Stomach (tissue), 9 donors: ENCODE measurements around the gene OR51T1. TPM values are rescaled to one million over a fixed set of nuclear protein-coding genes. Genes with fewer than 3 reads are reported as not detected.

Source experiments
- DNase-seq, 2 donors: peaks; one replicate each; pipeline versions ENCODE4 v3.0.0 to v3.0.0-alpha.2; 2013 to 2019
- H3K27ac ChIP-seq, 5 donors: fragments of 200-600 bp in 4 of 5; sonication (generic) in 4 of 5; one replicate each; pipeline ENCODE4 v1.5.1; 2013 to 2019; ENCODE audit warnings: mild to moderate bottlenecking in 1 of 5, moderate library complexity in 1 of 5
- H3K27me3 ChIP-seq, 3 donors: fragments of 200-600 bp; sonication (generic); one replicate each; pipeline ENCODE4 v1.5.1; 2017 to 2019; ENCODE audit warnings: mixed run types in 1 of 3
- H3K36me3 ChIP-seq, 4 donors: fragments of 200-600 bp; sonication (generic); 1 replicate in 3 of 4; 2 replicates in 1 of 4; pipeline ENCODE4 v1.5.1; 2016 to 2019
- H3K4me1 ChIP-seq, 4 donors: fragments of 200-600 bp; sonication (generic); one replicate each; pipeline ENCODE4 v1.5.1; 2016 to 2019
- H3K4me3 ChIP-seq, 4 donors: fragments of 200-600 bp; sonication (generic) in 3 of 4; one replicate each; pipeline ENCODE4 v1.5.1; 2016 to 2019; ENCODE audit warnings: mild to moderate bottlenecking in 1 of 4
- H3K9me3 ChIP-seq, 4 donors: fragments of 200-600 bp; sonication (generic); one replicate each; pipeline ENCODE4 v1.5.1; 2016 to 2019
- EP300 ChIP-seq: sonication (generic); formaldehyde crosslinking; IDR thresholded peaks from one replicate; pipeline ENCODE4 v1.6.1; 2017; ENCODE audit warnings: antibody characterized with exemption
- POLR2A ChIP-seq, 4 donors: fragments of 450-650 bp; IDR thresholded peaks; one replicate each; pipeline ENCODE4 v1.6.1; 2016; ENCODE audit warnings: antibody characterized with exemption in 4 of 4, control low read depth in 2 of 4, mild to moderate bottlenecking in 1 of 4, moderate library complexity in 1 of 4
- POLR2AphosphoS5 ChIP-seq, 3 donors: sonication (generic); formaldehyde crosslinking; IDR thresholded peaks; one replicate each; pipeline ENCODE4 v1.6.1; 2016; ENCODE audit warnings: antibody characterized with exemption in 3 of 3
- WGBS, 5 donors: extraction: QIAGEN DNeasy Blood & Tissue Kit in 3 of 5; methylation state at CpG; one replicate each; pipeline versions ENCODE4 v1.1.5 to v1.1.7; 2013 to 2018; 5-methylcytosine and 5-hydroxymethylcytosine counted together
- intact Hi-C: fragments of 100-400 bp; cut with DNase I; formaldehyde crosslinking; loops from one replicate; pipeline ENCODE4 v1.15.1; 2023; ENCODE audit warnings: low total_unique reads
- polyA plus RNA-seq, 3 donors: library from polyadenylated mRNA; stranded (reverse); fragments of 200-250 nt; gene quantifications; one replicate each; pipeline ENCODE4 v1.2.3, GENCODE V29; 2013
- total RNA-seq, 5 donors: library from RNA; depleted of rRNA; stranded (reverse); fragments of >200 nt; gene quantifications; one replicate each; pipeline versions ENCODE4 v1.1.0 to v1.2.3, GENCODE V29; 2014 to 2016
- TF ChIP-seq, protein P1 (sequence below), 7 experiments: fragments of 450-650 bp in 4 of 7; fragments of 200-600 bp in 3 of 7; sonication (generic) in 3 of 7; IDR thresholded peaks; one replicate each; pipeline ENCODE4 v1.5.1; 2016 to 2019; ENCODE audit warnings: antibody characterized with exemption in 7 of 7, control low read depth in 2 of 7, mild to moderate bottlenecking in 1 of 7
- donor health status: healthy with polysubstance abuse.
- donor health status: Bipolar disorder and iron deficiency.
- donor health status: healthy.

OR51T1 gene
- total and polyA plus RNA-seq, 8 donors, result not detected

DNA sequence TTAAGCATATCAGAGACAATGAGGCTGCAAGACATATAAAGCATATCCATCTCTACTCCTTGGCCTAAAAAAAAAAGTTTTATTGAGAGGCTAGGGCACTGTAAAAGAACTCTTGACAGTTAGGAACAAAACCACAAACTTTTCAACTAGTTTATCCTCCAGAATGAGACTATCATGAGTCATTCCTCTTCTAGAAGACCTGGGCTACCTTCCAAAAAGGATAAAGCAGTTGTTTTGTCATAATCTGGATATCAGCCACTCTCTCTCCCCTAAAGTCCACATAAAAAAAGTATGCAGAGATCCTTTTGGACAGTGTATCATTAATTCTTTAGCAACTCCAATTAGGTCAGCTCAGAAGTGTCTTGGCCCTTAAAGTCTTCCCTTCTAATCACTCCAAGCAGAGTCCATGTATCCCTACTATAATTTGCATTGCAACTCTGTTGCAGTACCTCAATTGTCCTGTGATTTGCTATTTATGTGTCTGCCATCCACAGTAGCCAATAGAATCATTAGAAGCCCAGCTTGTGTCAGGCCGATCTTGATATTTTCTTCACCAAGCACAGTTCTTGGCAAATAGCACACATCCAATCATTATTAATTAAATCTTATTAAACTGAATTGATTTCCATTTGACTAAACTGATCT lies 10.4 kb downstream of the OR51T1 start:
- H3K9me3 ChIP-seq, result no peaks in the 10 kb centered on the region
- WGBS, 5 donors, result 83 to 97% (median 90%) methylated on average over 1 of the region's 1 CpG
- peak in 1 of 2 donors; percentile 5 for DNase-seq
- TF ChIP-seq POLR2A (IDR thresholded peaks at IDR 0.05) (no peak), POLR2AphosphoS5 (IDR thresholded peaks at IDR 0.05) (no peak)
- TF ChIP-seq, protein P1, sequence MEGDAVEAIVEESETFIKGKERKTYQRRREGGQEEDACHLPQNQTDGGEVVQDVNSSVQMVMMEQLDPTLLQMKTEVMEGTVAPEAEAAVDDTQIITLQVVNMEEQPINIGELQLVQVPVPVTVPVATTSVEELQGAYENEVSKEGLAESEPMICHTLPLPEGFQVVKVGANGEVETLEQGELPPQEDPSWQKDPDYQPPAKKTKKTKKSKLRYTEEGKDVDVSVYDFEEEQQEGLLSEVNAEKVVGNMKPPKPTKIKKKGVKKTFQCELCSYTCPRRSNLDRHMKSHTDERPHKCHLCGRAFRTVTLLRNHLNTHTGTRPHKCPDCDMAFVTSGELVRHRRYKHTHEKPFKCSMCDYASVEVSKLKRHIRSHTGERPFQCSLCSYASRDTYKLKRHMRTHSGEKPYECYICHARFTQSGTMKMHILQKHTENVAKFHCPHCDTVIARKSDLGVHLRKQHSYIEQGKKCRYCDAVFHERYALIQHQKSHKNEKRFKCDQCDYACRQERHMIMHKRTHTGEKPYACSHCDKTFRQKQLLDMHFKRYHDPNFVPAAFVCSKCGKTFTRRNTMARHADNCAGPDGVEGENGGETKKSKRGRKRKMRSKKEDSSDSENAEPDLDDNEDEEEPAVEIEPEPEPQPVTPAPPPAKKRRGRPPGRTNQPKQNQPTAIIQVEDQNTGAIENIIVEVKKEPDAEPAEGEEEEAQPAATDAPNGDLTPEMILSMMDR (IDR thresholded peaks at IDR 0.05), result peak in 1 of 7 experiments; percentile 20
- H3K4me1 ChIP-seq, result no peaks in the 10 kb centered on the region
- H3K4me3 ChIP-seq, result no peak overlapping the region
- no peaks in the 10 kb centered on the region for H3K36me3 ChIP-seq
- intact Hi-C loops, result no loop called here
- no peaks in the 10 kb centered on the region for H3K27me3 ChIP-seq
- H3K27ac ChIP-seq, result no peak overlapping the region

DNA sequence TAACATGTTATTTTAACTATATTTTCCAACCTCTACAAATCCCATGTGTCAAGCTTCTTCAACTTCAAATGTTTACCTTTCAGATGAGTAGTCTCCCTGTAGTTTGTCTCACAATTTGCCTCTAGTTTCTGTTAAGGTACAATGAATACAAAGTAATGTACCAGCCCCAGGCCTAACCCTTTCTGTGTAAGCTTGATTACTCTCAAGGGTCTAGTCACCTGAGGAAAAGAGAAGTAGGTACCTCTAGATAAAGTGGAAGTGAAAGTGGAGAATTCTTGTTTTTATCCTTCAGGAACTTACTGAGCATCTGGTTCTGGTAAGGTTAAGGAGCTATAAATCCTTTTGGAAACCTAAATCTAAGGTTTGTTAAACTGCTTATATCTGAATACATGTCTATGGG lies 21.8 kb downstream of the OR51T1 start, which contains the start of gene OR51A7:
Gene OR51A7 (plus strand): TSS at position 300 of the 400 bp plus-strand sequence. CDS start 3,587 bp downstream, outside the sequence.
- intact Hi-C loops, result no loop called here
- TF ChIP-seq POLR2AphosphoS5 (IDR thresholded peaks at IDR 0.05) (no peak), POLR2A (IDR thresholded peaks at IDR 0.05) (no peak), EP300 (no peak)
- TF ChIP-seq, protein P1 (IDR thresholded peaks at IDR 0.05), result no peak
- no peaks in the 10 kb centered on the region for H3K36me3 ChIP-seq
- H3K4me1 ChIP-seq, result no peaks in the 10 kb centered on the region
- H3K27ac ChIP-seq, result no peak within 1 kb of the TSS
- no peak for DNase-seq
- no peaks in the 10 kb centered on the region for H3K27me3 ChIP-seq
- H3K4me3 ChIP-seq, result no peak within 1 kb of the TSS
- no peaks in the 10 kb centered on the region for H3K9me3 ChIP-seq

DNA sequence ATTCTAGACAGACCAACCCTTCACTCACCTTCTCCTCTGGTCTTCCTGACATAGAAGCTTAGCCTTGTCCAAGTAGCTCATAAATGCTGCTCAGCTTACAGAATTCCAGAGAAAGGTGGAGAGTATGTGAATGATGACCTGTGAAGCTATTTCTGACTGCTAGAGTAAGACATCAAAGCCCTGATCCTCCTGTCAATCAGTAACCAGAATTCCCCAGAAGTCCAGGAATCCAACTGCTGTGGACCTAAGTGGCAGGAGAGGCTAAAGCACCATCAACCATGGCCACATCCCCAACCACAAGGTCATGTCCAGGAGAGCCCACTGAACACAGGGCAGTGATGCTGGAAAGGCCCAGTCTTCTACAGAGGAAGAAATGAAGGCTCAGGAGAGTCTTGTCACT lies 34.9 kb downstream of the OR51T1 start:
- DNase-seq, result no peak
- no peaks in the 10 kb centered on the region for H3K36me3 ChIP-seq
- H3K4me3 ChIP-seq, result no peak overlapping the region
- intact Hi-C loops, result no loop called here
- H3K27me3 ChIP-seq, result no peaks in the 10 kb centered on the region
- TF ChIP-seq POLR2AphosphoS5 (IDR thresholded peaks at IDR 0.05) (no peak), EP300 (no peak), POLR2A (IDR thresholded peaks at IDR 0.05) (no peak)
- TF ChIP-seq, protein P1 (IDR thresholded peaks at IDR 0.05), result no peak
- no peaks in the 10 kb centered on the region for H3K4me1 ChIP-seq
- H3K27ac ChIP-seq, result no peak overlapping the region
- no peaks in the 10 kb centered on the region for H3K9me3 ChIP-seq

DNA sequence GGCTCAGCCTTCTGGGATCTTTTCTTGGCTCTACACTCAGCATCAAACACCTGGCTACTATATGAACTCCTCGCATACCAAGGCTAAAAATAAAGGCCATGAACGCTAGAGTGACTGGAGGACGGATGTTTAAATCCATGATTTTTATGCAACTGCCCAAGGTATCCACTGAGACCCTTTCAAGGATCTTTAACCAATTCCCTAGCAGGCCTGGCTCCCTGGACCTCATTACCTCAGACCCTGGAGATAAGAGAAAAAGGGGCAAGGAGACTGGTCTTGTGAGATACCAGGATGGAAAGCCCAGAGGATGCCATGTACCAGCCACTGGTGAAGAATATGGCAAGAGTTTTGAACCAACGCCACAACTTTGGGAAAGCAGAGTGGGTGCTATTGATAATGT lies 37.5 kb downstream of the OR51T1 start, which contains the start of gene OR51G2:
Gene OR51G2 (minus strand): TSS at position 101 of the 400 bp plus-strand sequence. CDS start 3,687 bp downstream, outside the sequence.
- Histone ChIP-seq H3K4me1 (no peaks in the 10 kb centered on the region), H3K4me3 (no peak within 1 kb of the TSS), H3K27ac (no peak within 1 kb of the TSS), H3K9me3 (no peaks in the 10 kb centered on the region), H3K36me3 (no peaks in the 10 kb centered on the region), H3K27me3 (no peaks in the 10 kb centered on the region)
- intact Hi-C loops, result no loop called here
- 77 to 94% (median 86%) methylated on average over 4 of the region's 4 CpGs for WGBS, 5 donors
- DNase-seq, result no peak
- TF ChIP-seq, protein P1 (IDR thresholded peaks at IDR 0.05), result no peak
- TF ChIP-seq POLR2AphosphoS5 (IDR thresholded peaks at IDR 0.05) (no peak), EP300 (no peak), POLR2A (IDR thresholded peaks at IDR 0.05) (no peak)
